Liver (tissue), 9 donors: ENCODE measurements around the gene VAMP7. TPM values are rescaled to one million over a fixed set of nuclear protein-coding genes. Genes with fewer than 3 reads are reported as not detected.

Source experiments
- DNase-seq: peaks from one replicate; pipeline ENCODE4 v3.0.0-alpha.2; 2017; ENCODE audit warnings: low spot score
- H3K27ac ChIP-seq, 2 donors: one replicate each; pipeline ENCODE4 v1.7.0; 2013; ENCODE audit warnings: inconsistent platforms in 2 of 2, low read length in 2 of 2, control low read depth in 1 of 2, low read depth in 1 of 2, mild to moderate bottlenecking in 1 of 2
- H3K27me3 ChIP-seq, 4 donors: one replicate each; pipeline versions ENCODE4 v1.6.1 to v1.7.0; 2013; ENCODE audit warnings: low read length in 3 of 4, inconsistent platforms in 1 of 4, mild to moderate bottlenecking in 1 of 4, moderate library complexity in 1 of 4; ENCODE audit not compliant: control insufficient read depth in 4 of 4, insufficient read depth in 4 of 4
- H3K36me3 ChIP-seq, 4 donors: one replicate each; pipeline versions ENCODE4 v1.6.1 to v1.7.0; 2013; ENCODE audit warnings: low read length in 3 of 4, mild to moderate bottlenecking in 3 of 4, low read depth in 1 of 4, moderate library complexity in 1 of 4; ENCODE audit not compliant: control insufficient read depth in 4 of 4, insufficient read depth in 3 of 4
- H3K4me1 ChIP-seq, 4 donors: one replicate each; pipeline versions ENCODE4 v1.6.1 to v1.7.0; 2013; ENCODE audit warnings: low read length in 3 of 4, mild to moderate bottlenecking in 3 of 4, moderate library complexity in 1 of 4; ENCODE audit not compliant: control insufficient read depth in 4 of 4, insufficient read depth in 4 of 4
- H3K4me3 ChIP-seq, 3 donors: one replicate each; pipeline versions ENCODE4 v1.6.1 to v1.7.0; 2013; ENCODE audit warnings: low read length in 3 of 3, control low read depth in 1 of 3, low read depth in 1 of 3, mild to moderate bottlenecking in 1 of 3
- H3K9ac ChIP-seq, 2 donors: one replicate each; pipeline ENCODE4 v1.7.0; 2013; ENCODE audit warnings: low read length in 2 of 2, mild to moderate bottlenecking in 2 of 2, moderate library complexity in 2 of 2, control low read depth in 1 of 2, low read depth in 1 of 2
- H3K9me3 ChIP-seq, 4 donors: one replicate each; pipeline versions ENCODE4 v1.6.1 to v1.7.0; 2013; ENCODE audit warnings: low read length in 3 of 4; ENCODE audit not compliant: control insufficient read depth in 4 of 4
- ATF3 ChIP-seq: IDR thresholded peaks from 2 replicates; pipeline ENCODE4 v1.6.1; 2016; ENCODE audit warnings: antibody characterized with exemption
- CTCF ChIP-seq: fragments of 150-350 bp; IDR thresholded peaks from 2 replicates; pipeline ENCODE4 v1.5.1; 2017; ENCODE audit warnings: improper control_type of control experiment, low read depth, low read length; ENCODE audit not compliant: missing input control
- EGR1 ChIP-seq, 2 donors: IDR thresholded peaks; 2 replicates each; pipeline ENCODE4 v1.6.1; 2016 to 2018; ENCODE audit warnings: antibody characterized with exemption in 2 of 2, low read depth in 2 of 2
- FOXA1 ChIP-seq: IDR thresholded peaks from 2 replicates; pipeline ENCODE4 v1.6.1; 2016; ENCODE audit warnings: antibody characterized with exemption
- FOXA2 ChIP-seq: IDR thresholded peaks from 2 replicates; pipeline ENCODE4 v1.6.1; 2016; ENCODE audit warnings: antibody characterized with exemption
- GABPA ChIP-seq, 2 donors: IDR thresholded peaks in 1 of 2; conservative IDR thresholded peaks in 1 of 2; 2 replicates each; pipeline ENCODE4 v1.6.1; 2016; ENCODE audit warnings: antibody characterized with exemption in 2 of 2, mild to moderate bottlenecking in 1 of 2, moderate library complexity in 1 of 2
- HNF4A ChIP-seq, 2 donors: conservative IDR thresholded peaks; 2 replicates each; pipeline ENCODE4 v1.6.1; 2016; ENCODE audit warnings: antibody characterized with exemption in 2 of 2, mild to moderate bottlenecking in 2 of 2
- HNF4G ChIP-seq: IDR thresholded peaks from 2 replicates; pipeline ENCODE4 v1.6.1; 2016; ENCODE audit warnings: antibody characterized with exemption
- JUND ChIP-seq, 2 donors: IDR thresholded peaks; 2 replicates each; pipeline ENCODE4 v1.6.1; 2016; ENCODE audit warnings: antibody characterized with exemption in 2 of 2
- MAX ChIP-seq: IDR thresholded peaks from 2 replicates; pipeline ENCODE4 v1.6.1; 2016; ENCODE audit warnings: antibody characterized with exemption
- NR2F2 ChIP-seq: IDR thresholded peaks from 2 replicates; pipeline ENCODE4 v1.6.1; 2016; ENCODE audit warnings: antibody characterized with exemption
- RAD21 ChIP-seq, 2 donors: IDR thresholded peaks; 2 replicates each; pipeline ENCODE4 v1.6.1; 2016; ENCODE audit warnings: antibody characterized with exemption in 2 of 2, mild to moderate bottlenecking in 2 of 2
- RXRA ChIP-seq, 2 donors: IDR thresholded peaks; 2 replicates each; pipeline ENCODE4 v1.6.1; 2017 to 2018; ENCODE audit warnings: antibody characterized with exemption in 2 of 2, mild to moderate bottlenecking in 1 of 2
- SP1 ChIP-seq: IDR thresholded peaks from 2 replicates; pipeline ENCODE4 v1.6.1; 2018; ENCODE audit warnings: antibody characterized with exemption, mild to moderate bottlenecking
- TAF1 ChIP-seq: conservative IDR thresholded peaks from 2 replicates; pipeline ENCODE4 v1.6.1; 2016; ENCODE audit warnings: antibody characterized with exemption, mild to moderate bottlenecking
- YY1 ChIP-seq: IDR thresholded peaks from 2 replicates; pipeline ENCODE4 v1.6.1; 2016; ENCODE audit warnings: antibody characterized with exemption, mild to moderate bottlenecking
- ZBTB33 ChIP-seq: IDR thresholded peaks from 2 replicates; pipeline ENCODE4 v1.6.1; 2016; ENCODE audit warnings: antibody characterized with exemption
- WGBS: extraction: QIAGEN DNeasy Blood & Tissue Kit; methylation state at CpG from one replicate; pipeline ENCODE4 v1.1.7; 2013; 5-methylcytosine and 5-hydroxymethylcytosine counted together
- polyA plus RNA-seq, 2 donors: library from polyadenylated mRNA; stranded (reverse) in 1 of 2; unstranded in 1 of 2; fragments of 200-250 nt in 1 of 2; fragments of >200 nt in 1 of 2; fragmentation: Nextera tagmentation in 1 of 2; extraction: Ambion mirVana in 1 of 2; gene quantifications; one replicate each; pipeline versions ENCODE4 v1.2.1 to v1.2.3, GENCODE V29; 2013 to 2015
- total RNA-seq, 2 donors: library from RNA; depleted of rRNA; stranded (reverse); fragments of >200 nt; gene quantifications; one replicate each; pipeline ENCODE4 v1.2.3, GENCODE V29; 2014
- TF ChIP-seq, protein P1 (sequence below): IDR thresholded peaks from 2 replicates; pipeline ENCODE4 v1.6.1; 2016; ENCODE audit warnings: antibody characterized with exemption, mild to moderate bottlenecking
- donor health status: healthy.
- donor health status: healthy.
- donor health status: healthy.
- donor health status: healthy.
- donor health status: healthy.

VAMP7 gene
- total and polyA plus RNA-seq, 4 donors: 18.3 to 28.8 (median 22.9) TPM

- H3K36me3 ChIP-seq: no peaks in the 10 kb centered on the region
- no peak for TF ChIP-seq HNF4A (conservative IDR thresholded peaks at IDR 0.05)
- TF ChIP-seq RXRA (IDR thresholded peaks at IDR 0.05): no peak
- no peak for TF ChIP-seq NR2F2
- no peak for TF ChIP-seq MAX
- no peak for TF ChIP-seq HNF4G
- no peak for TF ChIP-seq GABPA (IDR thresholded peaks at IDR 0.05 in 1 of 2, conservative IDR thresholded peaks at IDR 0.05 in 1 of 2)
- no peak for TF ChIP-seq FOXA2
- TF ChIP-seq, protein P1, sequence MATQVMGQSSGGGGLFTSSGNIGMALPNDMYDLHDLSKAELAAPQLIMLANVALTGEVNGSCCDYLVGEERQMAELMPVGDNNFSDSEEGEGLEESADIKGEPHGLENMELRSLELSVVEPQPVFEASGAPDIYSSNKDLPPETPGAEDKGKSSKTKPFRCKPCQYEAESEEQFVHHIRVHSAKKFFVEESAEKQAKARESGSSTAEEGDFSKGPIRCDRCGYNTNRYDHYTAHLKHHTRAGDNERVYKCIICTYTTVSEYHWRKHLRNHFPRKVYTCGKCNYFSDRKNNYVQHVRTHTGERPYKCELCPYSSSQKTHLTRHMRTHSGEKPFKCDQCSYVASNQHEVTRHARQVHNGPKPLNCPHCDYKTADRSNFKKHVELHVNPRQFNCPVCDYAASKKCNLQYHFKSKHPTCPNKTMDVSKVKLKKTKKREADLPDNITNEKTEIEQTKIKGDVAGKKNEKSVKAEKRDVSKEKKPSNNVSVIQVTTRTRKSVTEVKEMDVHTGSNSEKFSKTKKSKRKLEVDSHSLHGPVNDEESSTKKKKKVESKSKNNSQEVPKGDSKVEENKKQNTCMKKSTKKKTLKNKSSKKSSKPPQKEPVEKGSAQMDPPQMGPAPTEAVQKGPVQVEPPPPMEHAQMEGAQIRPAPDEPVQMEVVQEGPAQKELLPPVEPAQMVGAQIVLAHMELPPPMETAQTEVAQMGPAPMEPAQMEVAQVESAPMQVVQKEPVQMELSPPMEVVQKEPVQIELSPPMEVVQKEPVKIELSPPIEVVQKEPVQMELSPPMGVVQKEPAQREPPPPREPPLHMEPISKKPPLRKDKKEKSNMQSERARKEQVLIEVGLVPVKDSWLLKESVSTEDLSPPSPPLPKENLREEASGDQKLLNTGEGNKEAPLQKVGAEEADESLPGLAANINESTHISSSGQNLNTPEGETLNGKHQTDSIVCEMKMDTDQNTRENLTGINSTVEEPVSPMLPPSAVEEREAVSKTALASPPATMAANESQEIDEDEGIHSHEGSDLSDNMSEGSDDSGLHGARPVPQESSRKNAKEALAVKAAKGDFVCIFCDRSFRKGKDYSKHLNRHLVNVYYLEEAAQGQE: no peak
- TF ChIP-seq YY1: no peak
- no peak for TF ChIP-seq ZBTB33
- TF ChIP-seq EGR1 (IDR thresholded peaks at IDR 0.05; ENCODE audit: low read depth in 2 of 2): no peak
- no peak for TF ChIP-seq FOXA1
- TF ChIP-seq TAF1: no peak
- TF ChIP-seq ATF3: no peak
- no peak for TF ChIP-seq RAD21 (IDR thresholded peaks at IDR 0.05)
- no peak for TF ChIP-seq JUND (IDR thresholded peaks at IDR 0.05)
- TF ChIP-seq SP1: no peak
- no peak for TF ChIP-seq CTCF
- WGBS: 68% methylated on average over 7 of the region's 7 CpGs
- no peak overlapping the region for H3K4me3 ChIP-seq
- H3K27ac ChIP-seq: no peak overlapping the region
- H3K27me3 ChIP-seq: no peaks in the 10 kb centered on the region
- H3K9ac ChIP-seq: no peak overlapping the region
- DNase-seq: no peak
- no peaks in the 10 kb centered on the region for H3K4me1 ChIP-seq
- no peaks in the 10 kb centered on the region for H3K9me3 ChIP-seq
Measured at GRCh38 chrX:155957843-155958242, 76.7 kb downstream of the VAMP7 start.
